HepG2 (cell line): Measurements from ENCODE around the gene MAP2K1. TPM values are rescaled to one million over a fixed set of nuclear protein-coding genes. Genes with fewer than 3 reads are reported as not detected.
A peak's percentile ranks its signal among the peaks of the same experiment; 100 is the strongest.

ENCODE experiments used
- IKZF5 ChIP-seq: IDR thresholded peaks from 2 replicates; pipeline ENCODE4 v1.6.1; 2018; ENCODE audit warnings: missing genetic modification reagents, mild to moderate bottlenecking, missing compliant biosample characterization
- JDP2 ChIP-seq: sonication (generic); formaldehyde crosslinking; IDR thresholded peaks from 2 replicates; pipeline ENCODE4 v1.8.1; 2022; ENCODE audit warnings: missing genetic modification reagents, borderline replicate concordance
- NR2F1 ChIP-seq, 2 experiments: fragments of 450-650 bp in 1 of 2; formaldehyde crosslinking in 1 of 2; IDR thresholded peaks; 2 replicates each; pipeline versions ENCODE4 v1.5.0 to v1.6.1; 2016 to 2020; ENCODE audit warnings: mild to moderate bottlenecking in 1 of 2, missing compliant biosample characterization in 1 of 2, missing genetic modification reagents in 1 of 2, moderate library complexity in 1 of 2
- SOX5 ChIP-seq: IDR thresholded peaks from 2 replicates; pipeline ENCODE4 v1.6.1; 2016; ENCODE audit warnings: borderline replicate concordance
- WIZ ChIP-seq: sonication (generic); formaldehyde crosslinking; IDR thresholded peaks from 2 replicates; pipeline ENCODE4 v1.5.1; 2020; ENCODE audit warnings: mild to moderate bottlenecking, missing genetic modification reagents
- ZNF274 ChIP-seq: sonication (generic); formaldehyde crosslinking; IDR thresholded peaks from 2 replicates; pipeline ENCODE4 v1.5.1; 2020; ENCODE audit warnings: mild to moderate bottlenecking, missing genetic modification reagents
- ZNF747 ChIP-seq: sonication (generic); formaldehyde crosslinking; IDR thresholded peaks from 2 replicates; pipeline ENCODE4 v1.8.1; 2023; ENCODE audit warnings: missing genetic modification reagents, mild to moderate bottlenecking, borderline replicate concordance
- ZNF75D ChIP-seq: sonication (generic); formaldehyde crosslinking; IDR thresholded peaks from 2 replicates; pipeline ENCODE4 v1.8.1; 2023; ENCODE audit warnings: missing genetic modification reagents, mild to moderate bottlenecking, borderline replicate concordance
- polyA plus RNA-seq, 8 experiments: library from polyadenylated mRNA; depleted of rRNA in 3 of 8; stranded (reverse) in 7 of 8; unstranded in 1 of 8; fragments of >200 nt; fragmentation: Illumina TruSeq in 4 of 8; extraction: Trizol in 4 of 8; gene quantifications; 2 replicates each; pipeline versions ENCODE4 v1.2.1 to v1.2.3, GENCODE V29; 2011 to 2016; ENCODE audit warnings: low read depth in 4 of 8, missing spikeins in 1 of 8, mixed read lengths in 1 of 8; ENCODE audit not compliant: insufficient read depth in 1 of 8
- total RNA-seq, 5 experiments: library from RNA; depleted of rRNA; stranded (reverse); fragments of >200 nt; fragmentation: Illumina TruSeq; extraction: Trizol; gene quantifications; 2 replicates each; pipeline ENCODE4 v1.2.3, GENCODE V29; 2016; ENCODE audit warnings: low read depth in 1 of 5
- TF ChIP-seq, protein P1 (sequence below): sonication (generic); formaldehyde crosslinking; IDR thresholded peaks from 2 replicates; pipeline ENCODE4 v1.5.1; 2020; ENCODE audit warnings: mild to moderate bottlenecking, missing genetic modification reagents, borderline replicate concordance
- TF ChIP-seq, protein P2 (sequence below): sonication (generic); formaldehyde crosslinking; IDR thresholded peaks from 2 replicates; pipeline ENCODE4 v1.9.0; 2022; ENCODE audit warnings: missing genetic modification reagents, mild to moderate bottlenecking, borderline replicate concordance
- TF ChIP-seq, protein P3 (sequence below): sonication (generic); formaldehyde crosslinking; IDR thresholded peaks from 2 replicates; pipeline ENCODE4 v1.4.0; 2020; ENCODE audit warnings: low read depth, mild to moderate bottlenecking, missing genetic modification reagents
- TF ChIP-seq, protein P4 (sequence below): sonication (generic); formaldehyde crosslinking; IDR thresholded peaks from 2 replicates; pipeline ENCODE4 v1.4.0; 2020; ENCODE audit warnings: mild to moderate bottlenecking, missing genetic modification reagents

Gene MAP2K1
- total and polyA plus RNA-seq, 2 of the 13 experiments (the other 11 are each of a cell fraction or from before 2014, with no cell fraction given), result 24.1 to 49.2 TPM

DNA sequence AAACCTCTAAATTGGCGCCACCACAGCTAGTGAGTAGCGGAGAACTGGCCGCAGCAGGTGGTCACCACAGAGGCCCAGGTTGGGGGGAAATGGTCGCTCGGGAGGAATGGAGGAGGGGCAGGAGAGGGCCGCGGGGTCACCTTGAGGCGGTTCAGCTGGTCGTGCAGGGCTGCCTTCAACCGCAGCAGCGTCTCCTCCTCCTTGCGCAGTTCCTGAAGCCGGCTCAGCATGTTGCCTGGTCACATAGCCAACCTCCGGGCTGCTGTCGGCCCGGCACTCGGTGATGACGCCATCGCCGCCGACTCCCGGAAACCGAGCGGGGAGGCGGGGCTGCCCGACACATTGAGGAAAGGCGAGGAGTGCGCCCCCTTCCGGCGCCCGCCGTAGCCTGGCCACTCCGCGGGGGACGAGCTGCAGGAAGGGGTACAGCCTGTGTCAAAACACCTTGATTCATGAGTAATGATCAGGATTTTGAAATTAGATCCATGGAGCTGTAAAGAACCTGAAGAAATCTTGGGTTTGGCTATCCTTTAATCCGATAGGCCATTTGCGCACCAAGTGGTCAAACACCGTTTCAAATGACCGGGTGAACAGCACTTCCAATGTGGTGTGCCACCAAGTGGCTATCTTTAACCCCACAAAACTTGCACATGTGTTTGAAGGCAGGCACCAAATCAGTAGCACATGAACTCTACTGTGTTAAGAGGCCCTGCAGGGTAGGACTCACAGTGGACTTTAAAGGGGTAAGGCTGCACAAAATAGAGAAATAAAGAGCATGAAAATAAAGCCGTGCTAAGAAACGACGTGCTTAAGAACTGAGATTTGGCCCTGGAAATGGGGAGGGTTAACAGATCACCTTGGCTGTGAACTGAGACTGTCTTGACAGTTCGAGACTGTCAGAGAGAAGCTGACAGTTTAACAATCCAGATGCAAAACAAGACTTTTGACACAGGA lies 111.1 kb downstream of the MAP2K1 start, which contains the start of gene SNAPC5 (continued):
- TF ChIP-seq, protein P1, sequence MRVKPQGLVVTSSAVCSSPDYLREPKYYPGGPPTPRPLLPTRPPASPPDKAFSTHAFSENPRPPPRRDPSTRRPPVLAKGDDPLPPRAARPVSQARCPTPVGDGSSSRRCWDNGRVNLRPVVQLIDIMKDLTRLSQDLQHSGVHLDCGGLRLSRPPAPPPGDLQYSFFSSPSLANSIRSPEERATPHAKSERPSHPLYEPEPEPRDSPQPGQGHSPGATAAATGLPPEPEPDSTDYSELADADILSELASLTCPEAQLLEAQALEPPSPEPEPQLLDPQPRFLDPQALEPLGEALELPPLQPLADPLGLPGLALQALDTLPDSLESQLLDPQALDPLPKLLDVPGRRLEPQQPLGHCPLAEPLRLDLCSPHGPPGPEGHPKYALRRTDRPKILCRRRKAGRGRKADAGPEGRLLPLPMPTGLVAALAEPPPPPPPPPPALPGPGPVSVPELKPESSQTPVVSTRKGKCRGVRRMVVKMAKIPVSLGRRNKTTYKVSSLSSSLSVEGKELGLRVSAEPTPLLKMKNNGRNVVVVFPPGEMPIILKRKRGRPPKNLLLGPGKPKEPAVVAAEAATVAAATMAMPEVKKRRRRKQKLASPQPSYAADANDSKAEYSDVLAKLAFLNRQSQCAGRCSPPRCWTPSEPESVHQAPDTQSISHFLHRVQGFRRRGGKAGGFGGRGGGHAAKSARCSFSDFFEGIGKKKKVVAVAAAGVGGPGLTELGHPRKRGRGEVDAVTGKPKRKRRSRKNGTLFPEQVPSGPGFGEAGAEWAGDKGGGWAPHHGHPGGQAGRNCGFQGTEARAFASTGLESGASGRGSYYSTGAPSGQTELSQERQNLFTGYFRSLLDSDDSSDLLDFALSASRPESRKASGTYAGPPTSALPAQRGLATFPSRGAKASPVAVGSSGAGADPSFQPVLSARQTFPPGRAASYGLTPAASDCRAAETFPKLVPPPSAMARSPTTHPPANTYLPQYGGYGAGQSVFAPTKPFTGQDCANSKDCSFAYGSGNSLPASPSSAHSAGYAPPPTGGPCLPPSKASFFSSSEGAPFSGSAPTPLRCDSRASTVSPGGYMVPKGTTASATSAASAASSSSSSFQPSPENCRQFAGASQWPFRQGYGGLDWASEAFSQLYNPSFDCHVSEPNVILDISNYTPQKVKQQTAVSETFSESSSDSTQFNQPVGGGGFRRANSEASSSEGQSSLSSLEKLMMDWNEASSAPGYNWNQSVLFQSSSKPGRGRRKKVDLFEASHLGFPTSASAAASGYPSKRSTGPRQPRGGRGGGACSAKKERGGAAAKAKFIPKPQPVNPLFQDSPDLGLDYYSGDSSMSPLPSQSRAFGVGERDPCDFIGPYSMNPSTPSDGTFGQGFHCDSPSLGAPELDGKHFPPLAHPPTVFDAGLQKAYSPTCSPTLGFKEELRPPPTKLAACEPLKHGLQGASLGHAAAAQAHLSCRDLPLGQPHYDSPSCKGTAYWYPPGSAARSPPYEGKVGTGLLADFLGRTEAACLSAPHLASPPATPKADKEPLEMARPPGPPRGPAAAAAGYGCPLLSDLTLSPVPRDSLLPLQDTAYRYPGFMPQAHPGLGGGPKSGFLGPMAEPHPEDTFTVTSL (CRISPR knock-in tag), result no peak; the same call in 1 of the 2 replicates
- TF ChIP-seq, protein P2, sequence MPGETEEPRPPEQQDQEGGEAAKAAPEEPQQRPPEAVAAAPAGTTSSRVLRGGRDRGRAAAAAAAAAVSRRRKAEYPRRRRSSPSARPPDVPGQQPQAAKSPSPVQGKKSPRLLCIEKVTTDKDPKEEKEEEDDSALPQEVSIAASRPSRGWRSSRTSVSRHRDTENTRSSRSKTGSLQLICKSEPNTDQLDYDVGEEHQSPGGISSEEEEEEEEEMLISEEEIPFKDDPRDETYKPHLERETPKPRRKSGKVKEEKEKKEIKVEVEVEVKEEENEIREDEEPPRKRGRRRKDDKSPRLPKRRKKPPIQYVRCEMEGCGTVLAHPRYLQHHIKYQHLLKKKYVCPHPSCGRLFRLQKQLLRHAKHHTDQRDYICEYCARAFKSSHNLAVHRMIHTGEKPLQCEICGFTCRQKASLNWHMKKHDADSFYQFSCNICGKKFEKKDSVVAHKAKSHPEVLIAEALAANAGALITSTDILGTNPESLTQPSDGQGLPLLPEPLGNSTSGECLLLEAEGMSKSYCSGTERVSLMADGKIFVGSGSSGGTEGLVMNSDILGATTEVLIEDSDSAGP (CRISPR knock-in tag), result peak; percentile 90
- peak; percentile 48; the same call in 1 of the 2 replicates for TF ChIP-seq SOX5 (CRISPR knock-in tag)
- TF ChIP-seq WIZ, result no peak
- TF ChIP-seq, protein P3, sequence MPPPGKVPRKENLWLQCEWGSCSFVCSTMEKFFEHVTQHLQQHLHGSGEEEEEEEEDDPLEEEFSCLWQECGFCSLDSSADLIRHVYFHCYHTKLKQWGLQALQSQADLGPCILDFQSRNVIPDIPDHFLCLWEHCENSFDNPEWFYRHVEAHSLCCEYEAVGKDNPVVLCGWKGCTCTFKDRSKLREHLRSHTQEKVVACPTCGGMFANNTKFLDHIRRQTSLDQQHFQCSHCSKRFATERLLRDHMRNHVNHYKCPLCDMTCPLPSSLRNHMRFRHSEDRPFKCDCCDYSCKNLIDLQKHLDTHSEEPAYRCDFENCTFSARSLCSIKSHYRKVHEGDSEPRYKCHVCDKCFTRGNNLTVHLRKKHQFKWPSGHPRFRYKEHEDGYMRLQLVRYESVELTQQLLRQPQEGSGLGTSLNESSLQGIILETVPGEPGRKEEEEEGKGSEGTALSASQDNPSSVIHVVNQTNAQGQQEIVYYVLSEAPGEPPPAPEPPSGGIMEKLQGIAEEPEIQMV (CRISPR knock-in tag), result no peak
- peak; percentile 90 for TF ChIP-seq IKZF5 (CRISPR knock-in tag)
- no peak for TF ChIP-seq JDP2 (CRISPR knock-in tag)
- TF ChIP-seq, protein P4, sequence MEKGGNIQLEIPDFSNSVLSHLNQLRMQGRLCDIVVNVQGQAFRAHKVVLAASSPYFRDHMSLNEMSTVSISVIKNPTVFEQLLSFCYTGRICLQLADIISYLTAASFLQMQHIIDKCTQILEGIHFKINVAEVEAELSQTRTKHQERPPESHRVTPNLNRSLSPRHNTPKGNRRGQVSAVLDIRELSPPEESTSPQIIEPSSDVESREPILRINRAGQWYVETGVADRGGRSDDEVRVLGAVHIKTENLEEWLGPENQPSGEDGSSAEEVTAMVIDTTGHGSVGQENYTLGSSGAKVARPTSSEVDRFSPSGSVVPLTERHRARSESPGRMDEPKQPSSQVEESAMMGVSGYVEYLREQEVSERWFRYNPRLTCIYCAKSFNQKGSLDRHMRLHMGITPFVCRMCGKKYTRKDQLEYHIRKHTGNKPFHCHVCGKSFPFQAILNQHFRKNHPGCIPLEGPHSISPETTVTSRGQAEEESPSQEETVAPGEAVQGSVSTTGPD (CRISPR knock-in tag), result no peak
- no peak for TF ChIP-seq ZNF75D (CRISPR knock-in tag)
- TF ChIP-seq NR2F1 (CRISPR knock-in tag; IDR thresholded peaks at IDR 0.05), result no peak
- TF ChIP-seq ZNF274, result peak; percentile 82; the same call in 1 of the 2 replicates
- peak; percentile 91; the same call in 1 of the 2 replicates for TF ChIP-seq ZNF747 (CRISPR knock-in tag)
